A549 treated with AZD9567 at 1 μM for 4 hours (cell line): ENCODE results near the gene TTC31. TPM values are rescaled to one million over a fixed set of nuclear protein-coding genes. Genes with fewer than 3 reads are reported as not detected.

Source experiments
- total RNA-seq: library from RNA; stranded (reverse); fragments of 200-300 nt; extraction: Qiagen RNA extraction; gene quantifications from 5 replicates; pipeline ENCODE4 v1.2.3, GENCODE V29; 2022; ENCODE audit not compliant: insufficient read depth

Gene TTC31
- 12.7 to 19.4 TPM (median 18.6 TPM) in 5 replicates for total RNA-seq

GRCh38 chr2:74482801-74483674 is at the start of gene TTC31, which contains the start of gene CCDC142:
TSS of gene TTC31 (plus strand) at chr2:74483081. CDS start at chr2:74483096, 15 bp downstream.
TSS of gene CCDC142 (minus strand) at chr2:74482998. CDS start at chr2:74482837, 161 bp downstream.

GRCh38 chr2:74441690-74442482 is 41.0 kb upstream of the TTC31 start, which contains the start of gene RTKN:
TSS of gene RTKN (minus strand) at chr2:74441937. CDS start at chr2:74441816, 121 bp downstream.

GRCh38 chr2:74454654-74455511 is 28.0 kb upstream of the TTC31 start, which contains the start of gene INO80B:
TSS of gene INO80B (plus strand) at chr2:74455087. CDS start at chr2:74455117, 30 bp downstream.

GRCh38 chr2:74458132-74458937 is 24.5 kb upstream of the TTC31 start, which contains the start of gene WBP1:
TSS of gene WBP1 (plus strand) at chr2:74458438. CDS start at chr2:74458603, 165 bp downstream.

GRCh38 chr2:74472086-74472944 is 10.6 kb upstream of the TTC31 start, which contains the start of gene MRPL53:
TSS of gene MRPL53 (minus strand) at chr2:74472680. CDS start at chr2:74472660, 20 bp downstream.

GRCh38 chr2:74499267-74499939 is 16.5 kb downstream of the TTC31 start, which contains the start of gene LBX2:
TSS of gene LBX2 (minus strand) at chr2:74499603. CDS start at chr2:74499537, 66 bp downstream.

GRCh38 chr2:74507145-74507925 is 24.5 kb downstream of the TTC31 start, which contains the start of gene PCGF1:
TSS of gene PCGF1 (minus strand) at chr2:74507695. CDS start at chr2:74507668, 27 bp downstream.

GRCh38 chr2:74514368-74515270 is 31.7 kb downstream of the TTC31 start, which contains the start of gene TLX2:
TSS of gene TLX2 (plus strand) at chr2:74514450. CDS start at chr2:74514807, 357 bp downstream.

GRCh38 chr2:74525717-74526648 is 43.1 kb downstream of the TTC31 start, which contains the start of gene DQX1:
TSS of gene DQX1 (minus strand) at chr2:74526231. CDS start at chr2:74525729, 502 bp downstream.

GRCh38 chr2:74529357-74530238 is 46.7 kb downstream of the TTC31 start, which contains the start of the genes AUP1 and HTRA2:
TSS of gene AUP1 (minus strand) at chr2:74529706. CDS start at chr2:74529629, 77 bp downstream.
TSS of gene HTRA2 (plus strand) at chr2:74529933. CDS start at chr2:74530007, 74 bp downstream.

